HG03457 (cell line): ENCODE results near the gene UBA52.
"Not testable (repeated sequence)": the region's sequence is repeated elsewhere in the genome, so short reads cannot be mapped to it uniquely, and the experiment has no call there.

Source experiments
- ATAC-seq: cut with Tn5 transposase; IDR thresholded peaks from one replicate; pipeline ENCODE4 v1.9.1; 2021; ENCODE audit warnings: moderate number of reproducible peaks; ENCODE audit not compliant: unreplicated experiment

The UBA52 gene

GRCh38 chr19:18591735-18592385 lies 20.2 kb downstream of the UBA52 start:
- ATAC-seq, result no peak

DNA sequence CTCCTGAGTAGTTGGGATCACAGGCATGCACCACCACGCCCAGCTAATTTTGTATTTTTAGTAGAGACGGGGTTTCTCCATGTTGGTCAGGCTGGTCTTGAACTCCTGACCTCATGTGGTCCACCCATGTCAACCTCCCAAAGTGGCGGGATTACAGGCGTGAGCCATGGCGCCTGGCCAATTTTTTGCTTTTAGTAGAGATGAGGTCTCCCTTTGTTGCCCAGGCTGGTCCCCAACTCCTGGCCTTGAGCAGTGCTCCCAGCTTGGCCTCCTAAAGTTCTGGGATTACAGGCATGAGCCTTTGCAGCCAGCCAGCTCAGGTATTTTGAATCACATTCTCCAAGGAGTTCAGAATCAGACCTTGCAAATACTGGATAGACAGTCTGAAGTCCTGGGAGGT lies 21.1 kb downstream of the UBA52 start:
- ATAC-seq, result not testable (repeated sequence)

GRCh38 chr19:18593367-18594095 lies 21.9 kb downstream of the UBA52 start:
- no peak for ATAC-seq

- no peak for ATAC-seq
These were observed 22.6 kb downstream of the UBA52 start for GRCh38 chr19:18594096-18594823.

DNA sequence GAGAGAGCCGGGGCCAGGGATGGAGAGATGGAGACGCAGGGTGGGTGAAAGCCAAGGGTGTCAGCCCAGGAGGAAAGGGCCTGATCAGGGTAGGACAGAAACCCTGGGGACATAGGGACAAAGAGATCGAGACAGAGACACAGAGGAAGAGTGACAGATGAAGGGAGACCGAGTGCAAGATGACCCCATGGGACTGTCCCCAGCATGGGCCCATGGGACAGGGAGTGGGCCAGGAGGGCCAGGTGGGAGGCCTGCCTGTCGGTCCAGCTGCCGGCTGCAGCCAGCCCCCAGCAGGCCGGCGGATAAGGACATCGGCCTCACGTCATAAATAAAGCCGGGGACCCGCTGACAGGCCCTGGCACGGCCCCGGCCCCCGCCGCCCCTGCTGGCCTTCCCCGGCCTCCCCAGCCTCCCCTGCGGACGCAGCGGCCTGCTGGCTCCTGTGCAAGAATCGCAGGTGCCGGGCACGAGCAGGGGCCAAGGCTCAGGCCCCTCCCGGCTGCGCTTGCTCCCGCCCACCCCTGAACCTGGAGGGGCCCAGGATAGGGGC lies 23.2 kb downstream of the UBA52 start:
- ATAC-seq, result no peak

DNA sequence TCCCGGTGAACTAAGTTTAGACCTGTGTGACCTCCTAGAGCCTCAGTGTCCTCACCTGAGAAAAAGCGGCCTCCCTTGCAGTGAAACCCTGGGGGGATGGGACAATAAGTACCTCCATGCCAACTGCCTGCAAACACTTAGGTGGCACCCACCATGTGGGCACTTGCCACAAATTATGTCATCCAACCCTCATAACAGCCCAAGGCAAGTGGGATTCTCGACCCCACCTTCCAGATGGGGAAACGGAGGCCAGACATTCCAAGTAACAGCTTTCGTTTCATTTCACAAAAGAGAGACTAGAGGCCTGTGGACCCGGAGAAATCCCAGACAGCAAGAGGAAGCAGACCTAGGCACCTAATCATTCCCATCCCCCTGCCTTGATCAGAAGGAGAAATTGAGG lies 23.8 kb downstream of the UBA52 start:
- ATAC-seq, result no peak

GRCh38 chr19:18596752-18597157 lies 25.1 kb downstream of the UBA52 start:
- no peak for ATAC-seq

DNA sequence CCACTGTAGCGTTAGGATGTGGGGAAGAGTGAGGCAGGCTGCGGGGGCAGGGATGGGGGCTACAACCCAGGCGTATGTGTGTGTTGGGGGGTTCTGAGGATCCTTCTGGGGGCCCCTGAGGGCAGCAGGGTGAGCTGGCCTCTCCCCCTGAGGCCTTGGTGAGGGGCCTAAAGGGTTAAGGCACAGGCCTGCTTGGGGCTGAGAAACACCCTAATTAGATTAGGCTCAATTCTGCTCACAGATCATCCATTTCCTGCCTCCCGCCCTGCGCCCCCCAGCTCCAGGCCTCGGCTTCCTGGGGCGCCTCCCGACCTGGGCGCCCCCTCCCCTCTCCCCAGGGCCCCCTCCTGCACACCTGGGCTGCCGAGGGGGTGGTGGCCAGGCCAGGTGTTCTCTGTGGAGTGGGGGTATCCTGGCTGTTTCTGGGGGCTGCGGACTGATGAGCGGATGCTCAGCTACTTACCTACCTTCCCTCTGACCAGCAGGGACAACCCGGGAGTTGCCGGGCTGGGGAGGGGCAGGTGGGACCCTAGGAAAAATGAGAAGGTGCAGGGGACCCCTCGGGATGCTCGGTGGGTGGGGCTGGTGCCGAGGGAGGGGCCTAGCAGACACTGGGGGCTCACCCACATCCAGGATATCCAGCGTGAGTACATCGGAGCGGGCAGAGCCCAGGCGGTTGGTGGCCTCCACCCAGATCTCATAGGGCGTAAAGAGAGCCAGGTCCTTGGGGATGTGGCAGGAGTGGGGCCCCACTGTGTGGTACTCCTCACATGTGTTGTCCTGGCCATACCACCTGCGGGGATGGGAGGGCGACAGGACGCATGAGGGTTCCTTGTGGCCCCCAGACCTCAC lies 26.4 kb downstream of the UBA52 start:
- no peak for ATAC-seq

DNA sequence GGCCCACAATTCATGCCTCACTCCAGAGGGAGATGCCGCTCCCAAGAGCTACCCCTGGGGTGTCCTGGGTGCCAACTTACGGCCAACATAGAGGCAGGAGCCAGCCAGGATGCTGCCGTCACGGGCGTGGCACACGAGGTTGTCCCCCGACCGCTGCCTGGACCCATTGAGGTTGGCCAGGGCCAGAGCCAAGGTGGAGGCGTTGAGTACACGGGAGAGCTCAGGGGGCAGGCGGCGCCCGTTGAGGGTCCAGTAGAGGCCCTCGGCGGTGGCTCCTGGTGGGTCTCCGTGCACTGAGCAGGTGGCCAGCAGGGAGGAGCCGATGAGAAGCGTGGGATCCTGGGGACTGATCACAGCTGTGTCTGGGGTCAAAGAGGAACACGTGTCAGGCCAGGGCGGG lies 27.8 kb downstream of the UBA52 start:
- ATAC-seq, result no peak

GRCh38 chr19:18600692-18601397 lies 29.2 kb downstream of the UBA52 start:
- ATAC-seq, result not testable (repeated sequence)

- ATAC-seq, result no peak
These were observed 30.2 kb downstream of the UBA52 start for GRCh38 chr19:18601875-18602274.

DNA sequence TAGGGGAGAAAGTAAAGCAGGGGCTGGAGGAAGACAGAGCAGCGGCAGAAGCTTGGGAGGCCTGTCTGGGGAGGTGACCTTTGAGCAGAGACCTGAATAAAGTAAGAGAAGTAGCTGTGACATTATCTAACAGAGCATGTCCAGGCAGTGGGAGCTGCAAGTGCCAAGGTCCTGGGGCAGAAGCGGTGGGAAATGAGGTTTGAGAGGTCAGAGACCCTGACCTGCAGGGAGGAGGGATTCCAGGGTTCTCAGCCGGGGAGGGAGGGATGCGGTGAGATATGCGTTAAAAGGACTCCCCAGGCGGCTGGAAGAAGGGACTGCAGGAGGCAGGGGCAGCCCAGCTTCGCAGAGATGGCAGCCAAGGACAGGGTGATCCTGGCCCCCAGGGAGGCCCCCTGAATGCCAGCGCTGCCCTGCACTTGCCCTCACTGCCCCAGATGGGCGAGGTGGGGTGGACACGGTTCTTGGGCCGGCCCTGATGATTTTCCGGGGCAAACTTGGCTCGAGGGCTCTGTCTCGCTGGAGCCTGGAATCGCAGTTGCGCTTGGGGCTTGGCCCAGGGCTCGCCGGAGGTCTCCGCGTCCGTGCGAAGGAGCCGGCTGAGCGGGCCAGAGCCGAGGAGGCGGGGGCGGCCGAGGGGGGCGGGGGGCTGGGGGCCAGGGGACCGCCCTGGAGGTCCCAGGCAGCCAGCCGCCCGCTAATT lies 31.7 kb downstream of the UBA52 start:
- no peak for ATAC-seq

DNA sequence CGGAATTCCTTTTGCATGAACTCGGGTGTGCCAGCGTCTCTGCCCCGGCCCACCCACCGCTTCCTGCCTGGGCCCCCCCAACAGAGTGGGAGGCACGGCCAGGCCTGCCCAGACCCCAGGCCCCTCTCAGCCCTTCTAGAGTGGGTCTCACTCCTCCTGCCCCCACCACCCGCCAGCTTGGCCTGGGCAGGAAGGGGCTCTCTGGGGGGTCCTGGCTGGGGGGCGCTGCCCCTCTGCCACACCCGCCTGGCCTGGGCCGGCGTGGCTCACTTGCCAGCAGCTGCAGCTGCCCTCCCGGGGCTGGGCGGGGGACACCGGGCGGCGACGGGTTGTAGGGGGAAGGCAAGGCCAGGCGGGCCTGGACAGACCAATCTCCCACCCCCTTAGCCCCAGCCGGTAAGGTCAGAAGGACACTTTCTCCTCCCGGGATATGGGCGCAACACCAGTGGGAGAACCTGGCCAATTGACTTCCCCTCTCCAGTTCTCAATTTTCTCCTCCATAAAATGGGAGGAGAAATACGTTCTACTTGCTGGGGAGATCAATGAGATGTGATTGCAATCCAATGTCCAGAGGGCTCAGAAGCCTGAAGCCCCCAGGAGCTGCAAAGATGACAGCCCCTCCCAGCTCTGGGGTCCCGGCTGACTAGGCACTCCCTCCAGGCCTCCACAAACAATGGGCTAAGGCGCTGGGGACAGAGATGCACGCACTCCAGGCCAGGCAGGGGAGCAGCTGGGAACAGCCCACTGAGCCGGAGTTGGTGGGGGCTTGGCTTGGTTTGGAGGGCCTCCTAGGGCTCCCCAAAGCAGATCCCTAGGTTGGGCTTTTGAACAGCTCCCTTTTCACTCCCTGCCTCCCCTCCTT lies 32.5 kb downstream of the UBA52 start:
- ATAC-seq, result no peak

DNA sequence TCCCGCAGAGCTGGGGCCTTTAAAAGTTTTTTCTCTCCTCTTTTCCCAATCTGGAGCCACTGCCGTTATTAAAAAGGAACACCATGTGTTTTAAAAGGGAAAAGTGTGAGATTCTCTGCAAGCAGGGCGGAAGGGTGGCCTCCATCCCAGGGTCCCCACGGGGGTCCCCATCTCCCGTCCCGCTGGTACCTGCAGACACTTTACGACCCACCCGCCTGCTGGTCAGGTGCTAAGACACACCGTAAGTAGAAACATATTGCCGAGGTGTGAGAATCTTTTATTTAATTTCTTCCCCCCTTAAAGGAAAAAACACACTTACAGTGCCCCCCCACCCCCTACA lies 33.1 kb downstream of the UBA52 start:
- ATAC-seq, result no peak

GRCh38 chr19:18605196-18605545 lies 33.5 kb downstream of the UBA52 start:
- ATAC-seq, result no peak

DNA sequence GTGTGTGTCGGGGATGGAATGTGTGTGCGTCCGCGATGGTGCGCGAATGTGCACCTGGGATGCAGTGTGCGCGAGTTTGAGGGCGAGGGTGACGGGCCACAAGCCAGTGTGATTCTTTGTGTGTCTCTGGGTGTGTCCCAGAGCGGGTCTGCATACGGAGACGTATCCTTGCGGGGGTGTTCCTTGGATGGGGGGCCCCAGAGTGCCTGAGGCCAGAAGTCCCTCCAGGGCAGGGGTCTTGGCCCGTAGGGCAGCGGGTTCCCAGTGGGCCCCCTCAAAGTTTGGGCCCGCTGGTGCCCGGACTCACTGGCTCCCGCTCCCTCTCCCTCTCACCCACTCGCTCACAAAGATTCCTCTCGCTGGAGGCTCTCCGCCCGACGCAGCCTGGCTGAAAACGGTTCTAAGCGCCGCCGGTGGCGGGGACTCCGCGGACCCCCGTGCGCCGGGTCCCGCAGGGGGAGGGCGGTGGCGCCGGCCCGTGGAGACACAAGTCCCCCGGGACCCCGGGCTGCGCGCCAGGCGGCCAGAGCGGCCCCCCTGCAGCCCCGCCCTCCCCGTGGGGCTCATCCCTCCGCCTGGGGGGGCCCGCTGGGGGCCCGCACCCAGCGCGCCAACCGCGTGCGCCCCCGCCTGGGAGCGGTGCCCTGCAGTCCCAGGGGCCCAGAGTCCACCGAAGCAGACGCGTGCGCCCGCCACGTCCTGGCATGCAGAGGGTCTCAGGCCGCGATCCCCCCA lies 34.1 kb downstream of the UBA52 start:
- no peak for ATAC-seq

GRCh38 chr19:18606281-18607225 lies 34.9 kb downstream of the UBA52 start, which contains the start of gene CRLF1:
Gene CRLF1 (minus strand): TSS chr19:18606799. CDS start chr19:18606656, 143 bp downstream.
- ATAC-seq, result no peak
